ENCODE results near the gene S100PBP. TPM values are rescaled to one million over a fixed set of nuclear protein-coding genes. Genes with fewer than 3 reads are reported as not detected.

The S100PBP gene
- total and polyA plus RNA-seq, 10 of the 15 experiments (the other 5 are each of a cell fraction or from before 2014, with no cell fraction given) = 17.0 to 98.3 (median 40.6) TPM

DNA sequence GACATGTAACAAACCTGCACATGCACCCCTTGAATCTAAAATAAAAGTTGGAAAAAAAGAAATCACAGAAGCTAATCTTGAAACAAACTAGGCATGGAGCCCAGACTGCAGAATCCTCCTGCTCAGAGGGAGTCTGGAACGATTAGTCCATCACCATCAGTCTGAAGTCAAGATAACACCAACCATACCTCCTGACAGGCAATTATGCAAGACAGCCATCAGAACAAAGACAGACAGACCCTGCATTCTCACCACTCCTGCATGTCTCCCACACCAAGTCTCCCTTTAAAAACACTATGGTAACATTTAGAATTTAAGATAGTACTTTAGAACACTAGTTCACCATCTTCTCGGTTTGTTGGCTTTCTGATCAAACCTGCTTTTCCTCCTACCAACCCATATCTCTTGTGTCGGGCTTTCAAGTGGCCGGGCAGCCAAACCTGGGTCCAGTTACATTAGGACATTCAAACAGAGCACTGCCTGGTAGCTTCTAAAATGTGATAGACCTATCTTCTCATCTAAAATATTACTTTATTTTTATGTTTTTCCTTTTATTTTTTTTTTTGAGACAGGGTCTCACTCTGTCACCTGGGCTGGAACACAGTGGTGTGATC, 10.4 kb upstream of the S100PBP start:
- peaks cover 18 to 36% of the 10 kb centered on the region in 2 experiments for H3K36me3 ChIP-seq (ENCODE audit: control insufficient read depth in 2 of 2, insufficient read depth in 2 of 2, low read length in 1 of 2)
- in situ Hi-C loops (cut with MboI) = no loop called here
- POLR2A ChIA-PET = interaction anchor here (1.4 kb wide), 1 partner anchor 9 kb away, joined by 4 read pairs; no protein-coding TSS in a partner anchor
- H3K9ac ChIP-seq (ENCODE audit: control insufficient read depth, insufficient read depth, low read length) = no peak overlapping the region
- TF ChIP-seq CHD4 (IDR thresholded peaks at IDR 0.05) (no peak), ZNF622 (IDR thresholded peaks at IDR 0.05) (no peak), BCL11A (IDR thresholded peaks at IDR 0.05; ENCODE audit: low read depth, low read length) (no peak), YY1 (IDR thresholded peaks at IDR 0.05; ENCODE audit: low read depth, low read length) (no peak), BACH1 (IDR thresholded peaks at IDR 0.05; ENCODE audit: borderline replicate concordance) (no peak)
- TF ChIP-seq, protein P1, sequence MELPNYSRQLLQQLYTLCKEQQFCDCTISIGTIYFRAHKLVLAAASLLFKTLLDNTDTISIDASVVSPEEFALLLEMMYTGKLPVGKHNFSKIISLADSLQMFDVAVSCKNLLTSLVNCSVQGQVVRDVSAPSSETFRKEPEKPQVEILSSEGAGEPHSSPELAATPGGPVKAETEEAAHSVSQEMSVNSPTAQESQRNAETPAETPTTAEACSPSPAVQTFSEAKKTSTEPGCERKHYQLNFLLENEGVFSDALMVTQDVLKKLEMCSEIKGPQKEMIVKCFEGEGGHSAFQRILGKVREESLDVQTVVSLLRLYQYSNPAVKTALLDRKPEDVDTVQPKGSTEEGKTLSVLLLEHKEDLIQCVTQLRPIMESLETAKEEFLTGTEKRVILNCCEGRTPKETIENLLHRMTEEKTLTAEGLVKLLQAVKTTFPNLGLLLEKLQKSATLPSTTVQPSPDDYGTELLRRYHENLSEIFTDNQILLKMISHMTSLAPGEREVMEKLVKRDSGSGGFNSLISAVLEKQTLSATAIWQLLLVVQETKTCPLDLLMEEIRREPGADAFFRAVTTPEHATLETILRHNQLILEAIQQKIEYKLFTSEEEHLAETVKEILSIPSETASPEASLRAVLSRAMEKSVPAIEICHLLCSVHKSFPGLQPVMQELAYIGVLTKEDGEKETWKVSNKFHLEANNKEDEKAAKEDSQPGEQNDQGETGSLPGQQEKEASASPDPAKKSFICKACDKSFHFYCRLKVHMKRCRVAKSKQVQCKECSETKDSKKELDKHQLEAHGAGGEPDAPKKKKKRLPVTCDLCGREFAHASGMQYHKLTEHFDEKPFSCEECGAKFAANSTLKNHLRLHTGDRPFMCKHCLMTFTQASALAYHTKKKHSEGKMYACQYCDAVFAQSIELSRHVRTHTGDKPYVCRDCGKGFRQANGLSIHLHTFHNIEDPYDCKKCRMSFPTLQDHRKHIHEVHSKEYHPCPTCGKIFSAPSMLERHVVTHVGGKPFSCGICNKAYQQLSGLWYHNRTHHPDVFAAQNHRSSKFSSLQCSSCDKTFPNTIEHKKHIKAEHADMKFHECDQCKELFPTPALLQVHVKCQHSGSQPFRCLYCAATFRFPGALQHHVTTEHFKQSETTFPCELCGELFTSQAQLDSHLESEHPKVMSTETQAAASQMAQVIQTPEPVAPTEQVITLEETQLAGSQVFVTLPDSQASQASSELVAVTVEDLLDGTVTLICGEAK (IDR thresholded peaks at IDR 0.05; ENCODE audit: borderline replicate concordance) = no peak
- no peak overlapping the region for H3K4me2 ChIP-seq (ENCODE audit: control insufficient read depth, insufficient read depth)
- SMC1A ChIA-PET (ENCODE audit: uncharacterized antibody, unreplicated experiment) = no interaction called here
- 97% methylated on average over 4 of the region's 4 CpGs for WGBS (ENCODE audit: insufficient coverage, insufficient replicate concordance, low lambda C conversion rate, missing lambda C conversion rate)
- no peak overlapping the region for H3K4me3 ChIP-seq
- RAD21 ChIA-PET (ENCODE audit: unreplicated experiment) = no interaction called here
- H3K27me3 ChIP-seq (replicated peaks in 1 of 2; ENCODE audit: control insufficient read depth in 2 of 2, insufficient read depth in 2 of 2, low read length in 1 of 2) = no peaks in the 10 kb centered on the region
- intact Hi-C loops (cut with micrococcal nuclease; ENCODE audit: unreplicated experiment) = no loop called here
- FAIRE-seq = no peak
- H2AFZ ChIP-seq (ENCODE audit: control insufficient read depth, low read depth, low read length) = no peak overlapping the region
- no TSS peak for BruUV-seq (replicated peaks)
- no peak for DNase-seq (ENCODE audit: low read depth, low spot score)
- H3K9me3 ChIP-seq (replicated peaks; ENCODE audit: control insufficient read depth, insufficient read depth, low read length) = no peaks in the 10 kb centered on the region; the same call in 2 of the 3 replicates
- H3K79me2 ChIP-seq (ENCODE audit: control insufficient read depth, insufficient read depth, low read length) = peaks cover 21% of the 10 kb centered on the region
- CTCF ChIA-PET = interaction anchor here (0.6 to 1.4 kb wide), 3 partner anchors 16 to 66 kb away, joined by 3 read pairs; no protein-coding TSS in a partner anchor
- no peak for ATAC-seq
- H3K27ac ChIP-seq (ENCODE audit: control insufficient read depth, insufficient read depth) = no peak overlapping the region
- H4K20me1 ChIP-seq (ENCODE audit: control insufficient read depth, insufficient read depth) = peaks cover 4% of the 10 kb centered on the region
- peaks cover 6% of the 10 kb centered on the region; the same call in 1 of the 2 replicates for H3K4me1 ChIP-seq (ENCODE audit: control insufficient read depth, insufficient read depth, low read length)

Measured in GM12878 (cell line).